IMR-90 (cell line): Measurements from ENCODE around the gene TMEM40. TPM values are rescaled to one million over a fixed set of nuclear protein-coding genes. Genes with fewer than 3 reads are reported as not detected.

Source experiments
- ATAC-seq: fragments of 200-7000 bp; cut with Tn5 transposase; 2 replicates; pipeline ENCODE4 v1.9.1; 2020; ENCODE audit warnings: low read depth, mild to moderate bottlenecking, moderate library complexity
- BruUV-seq: library from RNA; stranded (reverse); fragments of 400-500 nt; replicated peaks from 2 replicates; lab custom pipeline; 2021; lab: Mats Ljungman, UMichigan
- CTCF ChIA-PET: fragments of 300-600 bp; formaldehyde crosslinking; extraction: SDS; loops from one replicate; lab custom pipeline; 2021; ENCODE audit warnings: antibody characterized with exemption; lab: Yijun Ruan, JAX
- POLR2A ChIA-PET: fragments of 300-600 bp; sonication (Branson Sonifier 250); formaldehyde crosslinking; loops from one replicate; lab custom pipeline; 2022; ENCODE audit warnings: antibody characterized with exemption; ENCODE audit not compliant: unreplicated experiment; lab: Charles Lee
- DNase-seq: peaks from one replicate; pipeline ENCODE4 v3.0.0; 2013
- H2AFZ ChIP-seq: replicated peaks from 2 replicates; pipeline ENCODE3; 2013; ENCODE audit warnings: low read length, mild to moderate bottlenecking; ENCODE audit not compliant: poor library complexity
- H2AK5ac ChIP-seq: 2 replicates; pipeline ENCODE4 v1.6.1; 2013; ENCODE audit warnings: low read depth, low read length, inconsistent platforms
- H2AK9ac ChIP-seq: replicated peaks from 2 replicates; pipeline ENCODE3; 2013; ENCODE audit warnings: mild to moderate bottlenecking, low read depth, low read length, moderate library complexity; ENCODE audit not compliant: poor library complexity
- H2BK120ac ChIP-seq: 2 replicates; pipeline ENCODE4 v1.6.1; 2013; ENCODE audit warnings: low read depth, low read length, inconsistent platforms
- H2BK15ac ChIP-seq: 3 replicates; pipeline ENCODE4 v1.6.1; 2013; ENCODE audit warnings: low read depth, low read length, inconsistent platforms
- H2BK20ac ChIP-seq: 2 replicates; pipeline ENCODE4 v1.6.1; 2013; ENCODE audit warnings: low read depth, mild to moderate bottlenecking, inconsistent platforms, low read length, moderate library complexity
- H2BK5ac ChIP-seq: 2 replicates; pipeline ENCODE4 v1.6.1; 2013; ENCODE audit warnings: mild to moderate bottlenecking, low read depth, low read length, inconsistent platforms; ENCODE audit not compliant: poor library complexity, severe bottlenecking
- H3K14ac ChIP-seq: replicated peaks from 2 replicates; pipeline ENCODE4 v1.6.1; 2013; ENCODE audit warnings: low read depth, low read length, inconsistent platforms
- H3K18ac ChIP-seq: 2 replicates; pipeline ENCODE4 v1.6.1; 2013; ENCODE audit warnings: low read depth, low read length, control low read depth
- H3K23ac ChIP-seq: 2 replicates; pipeline ENCODE4 v1.6.1; 2013; ENCODE audit warnings: low read depth, low read length, inconsistent platforms
- H3K27ac ChIP-seq: 2 replicates; pipeline ENCODE4 v1.5.1; 2013; ENCODE audit warnings: mild to moderate bottlenecking, control low read depth, low read length; ENCODE audit not compliant: insufficient read depth
- H3K27me3 ChIP-seq: 2 replicates; pipeline ENCODE4 v1.6.1; 2013; ENCODE audit warnings: low read length; ENCODE audit not compliant: control insufficient read depth, insufficient read depth
- H3K36me3 ChIP-seq: 2 replicates; pipeline ENCODE4 v1.6.1; 2013; ENCODE audit warnings: low read length, mixed read lengths; ENCODE audit not compliant: control insufficient read depth, insufficient read depth
- H3K4ac ChIP-seq: 2 replicates; pipeline ENCODE4 v1.6.1; 2013; ENCODE audit warnings: low read depth, low read length, inconsistent platforms
- H3K4me1 ChIP-seq: 2 replicates; pipeline ENCODE4 v1.6.1; 2013; ENCODE audit warnings: low read length, mixed read lengths; ENCODE audit not compliant: control insufficient read depth, insufficient read depth
- H3K4me2 ChIP-seq: 2 replicates; pipeline ENCODE4 v1.6.1; 2013; ENCODE audit warnings: low read depth, mild to moderate bottlenecking, control low read depth, low read length, moderate library complexity
- H3K4me3 ChIP-seq: 2 replicates; pipeline ENCODE4 v1.5.1; 2013; ENCODE audit warnings: low read depth, mild to moderate bottlenecking, control low read depth, low read length, moderate library complexity; ENCODE audit not compliant: insufficient read depth
- H3K56ac ChIP-seq: 2 replicates; pipeline ENCODE4 v1.6.1; 2013; ENCODE audit warnings: low read length, inconsistent platforms; ENCODE audit not compliant: insufficient read depth; ENCODE audit errors: extremely low read depth
- H3K79me1 ChIP-seq, 2 experiments: 2 replicates each; pipeline ENCODE4 v1.6.1; 2013; ENCODE audit warnings: low read length in 2 of 2, inconsistent platforms in 1 of 2, low read depth in 1 of 2
- H3K9ac ChIP-seq: 2 replicates; pipeline ENCODE4 v1.6.1; 2013; ENCODE audit warnings: low read depth, low read length, control low read depth
- H3K9me1 ChIP-seq: 2 replicates; pipeline ENCODE4 v1.6.1; 2013; ENCODE audit warnings: low read length, inconsistent platforms; ENCODE audit not compliant: insufficient read depth
- H3K9me3 ChIP-seq: 2 replicates; pipeline ENCODE4 v1.6.1; 2013; ENCODE audit warnings: low read length; ENCODE audit not compliant: control insufficient read depth, insufficient read depth
- H4K20me1 ChIP-seq: 2 replicates; pipeline ENCODE4 v1.6.1; 2013; ENCODE audit warnings: low read length, inconsistent platforms; ENCODE audit not compliant: insufficient read depth
- H4K5ac ChIP-seq: 2 replicates; pipeline ENCODE4 v1.6.1; 2013; ENCODE audit warnings: mild to moderate bottlenecking, low read depth, low read length, control low read depth
- H4K8ac ChIP-seq, 2 experiments: 2 replicates each; pipeline ENCODE4 v1.6.1; 2013; ENCODE audit warnings: low read depth in 2 of 2, low read length in 2 of 2, control low read depth in 1 of 2, inconsistent platforms in 1 of 2
- H4K91ac ChIP-seq: 2 replicates; pipeline ENCODE4 v1.6.1; 2013; ENCODE audit warnings: low read depth, low read length, inconsistent platforms; ENCODE audit not compliant: insufficient read depth
- CEBPB ChIP-seq: IDR thresholded peaks from 2 replicates; pipeline ENCODE4 v1.6.1; 2012; ENCODE audit warnings: low read depth, low read length, improper control_type of control experiment
- CHD1 ChIP-seq: IDR thresholded peaks from 2 replicates; pipeline ENCODE4 v1.6.1; 2012; ENCODE audit warnings: low read depth, low read length, improper control_type of control experiment
- CTCF ChIP-seq: conservative IDR thresholded peaks from 2 replicates; pipeline ENCODE4 v1.5.1; 2012; ENCODE audit warnings: mild to moderate bottlenecking, low read depth, low read length, improper control_type of control experiment
- ELK1 ChIP-seq: fragments of 150-350 bp; IDR thresholded peaks from 2 replicates; pipeline ENCODE4 v1.6.1; 2016; ENCODE audit warnings: low read depth, mild to moderate bottlenecking, low read length, moderate library complexity, borderline replicate concordance
- MAFK ChIP-seq: IDR thresholded peaks from 2 replicates; pipeline ENCODE4 v1.6.1; 2012; ENCODE audit warnings: low read depth, low read length, improper control_type of control experiment
- MAZ ChIP-seq: IDR thresholded peaks from 2 replicates; pipeline ENCODE4 v1.6.1; 2012; ENCODE audit warnings: low read depth, mild to moderate bottlenecking, low read length, improper control_type of control experiment, moderate library complexity, borderline replicate concordance
- MXI1 ChIP-seq: IDR thresholded peaks from 2 replicates; pipeline ENCODE4 v1.6.1; 2012; ENCODE audit warnings: low read depth, mild to moderate bottlenecking, low read length, moderate library complexity, borderline replicate concordance
- NFE2L2 ChIP-seq: fragments of 150-350 bp; IDR thresholded peaks from 2 replicates; pipeline ENCODE4 v1.6.1; 2016; ENCODE audit warnings: low read depth, mild to moderate bottlenecking, low read length
- RAD21 ChIP-seq: IDR thresholded peaks from 2 replicates; pipeline ENCODE4 v1.6.1; 2012; ENCODE audit warnings: low read length, improper control_type of control experiment
- RFX5 ChIP-seq: IDR thresholded peaks from 2 replicates; pipeline ENCODE4 v1.8.0; 2012; ENCODE audit warnings: low read depth, mild to moderate bottlenecking, low read length, moderate library complexity
- USF2 ChIP-seq: fragments of 150-350 bp; IDR thresholded peaks from 2 replicates; pipeline ENCODE4 v1.6.1; 2017; ENCODE audit warnings: mild to moderate bottlenecking, antibody characterized with exemption, low read length, low read depth
- whole genome bisulfite sequencing, 2 experiments: methylation state at CpG; one replicate each; pipeline versions ENCODE4 v1.1.5 to v1.1.7; 2013; ENCODE audit warnings: missing lambda C conversion rate in 2 of 2; ENCODE audit not compliant: insufficient read length in 1 of 2; ENCODE audit errors: extremely low coverage in 2 of 2; 5-methylcytosine and 5-hydroxymethylcytosine counted together
- dilution Hi-C: fragments of 300-500 bp; cut with HindIII; formaldehyde crosslinking; loops from one replicate; pipeline ENCODE4 v1.14.3; 2018; ENCODE audit warnings: low sequenced_read_pairs; ENCODE audit not compliant: unreplicated experiment
- in situ Hi-C: fragments of 300-500 bp; cut with MboI; formaldehyde crosslinking; loops from 3 replicates; pipeline ENCODE4 v1.14.3; 2019; ENCODE audit warnings: low sequenced_read_pairs, inconsistent platforms, mixed read lengths
- intact Hi-C: fragments of 100-400 bp; cut with micrococcal nuclease; formaldehyde crosslinking; loops from 2 replicates; pipeline ENCODE4 v1.10.0; 2022
- polyA plus RNA-seq, 3 experiments: library from polyadenylated mRNA; depleted of rRNA; stranded (reverse); fragments of >200 nt; gene quantifications; 2 replicates each; pipeline ENCODE4 v1.2.3, GENCODE V29; 2012; ENCODE audit warnings: low replicate concordance in 1 of 3
- total RNA-seq: library from RNA; depleted of rRNA; stranded (reverse); fragments of >200 nt; gene quantifications from 2 replicates; pipeline ENCODE4 v1.2.3, GENCODE V29; 2012

TMEM40 gene
- total and polyA plus RNA-seq, 2 of the 4 experiments (the other 2 are of a cell fraction): 0.27 TPM; not detected in 1

DNA sequence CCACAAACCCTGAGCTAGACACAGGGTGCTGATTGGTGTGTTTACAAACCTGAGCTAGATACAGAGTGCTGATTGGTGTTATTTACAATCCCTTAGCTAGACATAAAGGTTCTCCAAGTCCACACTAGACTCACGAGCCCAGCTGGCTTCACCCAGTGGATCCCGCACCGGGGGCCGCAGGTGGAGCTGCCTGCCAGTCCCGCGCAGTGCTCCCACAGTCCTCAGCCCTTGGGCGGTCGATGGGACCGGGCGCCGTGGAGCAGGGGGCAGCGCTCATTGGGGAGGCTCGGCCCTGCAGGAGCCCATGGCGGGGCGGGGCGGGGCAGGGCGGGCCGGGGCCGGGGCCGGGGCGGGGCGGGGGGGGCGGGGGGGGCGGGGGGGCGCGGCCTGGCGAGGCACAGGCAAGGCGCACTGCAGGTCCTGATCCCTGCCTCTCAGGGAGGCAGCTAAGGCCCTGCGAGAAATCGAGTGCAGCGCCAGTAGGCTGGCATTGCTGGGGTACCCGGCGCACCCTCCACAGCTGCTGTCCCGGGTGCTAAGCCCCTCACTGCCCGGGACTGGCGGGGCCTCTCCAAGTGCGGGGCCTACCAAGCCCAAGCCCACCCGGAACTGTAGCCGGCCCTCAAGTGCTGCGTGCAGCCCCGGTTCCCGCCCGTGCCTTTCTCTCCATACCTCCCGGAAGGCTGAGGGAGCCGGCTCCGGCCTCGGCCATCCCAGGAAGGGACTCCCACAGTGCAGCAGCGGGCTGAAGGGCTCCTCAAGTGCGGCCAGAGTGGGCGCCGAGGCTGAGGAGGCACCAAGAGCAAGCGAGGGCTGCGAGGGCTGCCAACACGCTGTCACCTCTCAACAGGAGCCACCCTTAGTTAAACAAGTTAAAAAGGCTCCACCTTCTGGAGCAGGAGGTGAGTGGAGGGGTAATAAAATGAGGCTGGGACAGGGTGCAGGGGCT is 9.8 kb upstream of the TMEM40 start:
- 0 out of 2 replicates have a peak, but pooled peaks cover 2% of the 10 kb centered on the region for H3K9me1 ChIP-seq
- peaks cover under 1% of the 10 kb centered on the region; the same call in 1 of the 2 replicates for H3K27me3 ChIP-seq
- WGBS, 2 experiments: 95% methylated on average over 11 of the region's 54 CpGs; no CpG with 5 or more reads in 1 of the 2 experiments
- DNase-seq (no peak), ATAC-seq (no peak)
- no peak overlapping the region for H3K4me2 ChIP-seq
- H2AFZ ChIP-seq: no peak overlapping the region
- CTCF ChIA-PET: no interaction called here
- no peaks in the 10 kb centered on the region for H4K20me1 ChIP-seq
- intact Hi-C loops (no loop called here), in situ Hi-C loops (no loop called here), dilution Hi-C loops (no loop called here)
- H2BK5ac ChIP-seq: no peak overlapping the region
- no peak overlapping the region for H2AK5ac ChIP-seq
- H4K8ac ChIP-seq: no peak overlapping the region
- no peak overlapping the region for H3K18ac ChIP-seq
- POLR2A ChIA-PET: interaction anchor here (0.6 kb wide), 1 partner anchor 1095 kb away, joined by 10 read pairs; no protein-coding TSS in a partner anchor
- H4K5ac ChIP-seq: no peak overlapping the region
- H2BK120ac ChIP-seq: no peak overlapping the region
- BruUV-seq: no TSS peak
- H4K91ac ChIP-seq: no peak overlapping the region
- H3K4ac ChIP-seq: no peak overlapping the region
- H2BK20ac ChIP-seq: no peak overlapping the region
- H3K56ac ChIP-seq: no peak overlapping the region
- H3K23ac ChIP-seq: no peak overlapping the region
- H3K4me1 ChIP-seq: peaks cover 3% of the 10 kb centered on the region; the same call in 1 of the 2 replicates
- H3K36me3 ChIP-seq: no peaks in the 10 kb centered on the region
- H3K9ac ChIP-seq: no peak overlapping the region
- no peaks in the 10 kb centered on the region for H3K79me1 ChIP-seq
- no peak overlapping the region for H2BK15ac ChIP-seq
- TF ChIP-seq NFE2L2 (no peak), RFX5 (no peak), ELK1 (no peak), USF2 (no peak), CHD1 (no peak), MAFK (no peak), RAD21 (no peak), MXI1 (no peak), CEBPB (no peak), MAZ (no peak), CTCF (no peak)
- no peak overlapping the region for H3K14ac ChIP-seq
- no peak overlapping the region for H3K27ac ChIP-seq
- no peak overlapping the region for H2AK9ac ChIP-seq
- no peaks in the 10 kb centered on the region for H3K9me3 ChIP-seq
- no peak overlapping the region for H3K4me3 ChIP-seq
